A204.1 (cell line): Measurements from ENCODE around the gene IQGAP2.

ENCODE experiments used
- FAIRE-seq: peaks from 2 replicates; lab custom pipeline; 2012; peaks lifted over from hg19 to GRCh38; lab: Jason Lieb, UNC

Gene IQGAP2

GRCh38 chr5:76755779-76756637 is 352.9 kb downstream of the IQGAP2 start:
- FAIRE-seq, result no peak

GRCh38 chr5:76757049-76757448 is 354.0 kb downstream of the IQGAP2 start:
- FAIRE-seq, result peak; percentile 95
